Stimulated activated CD8-positive, alpha-beta memory T cell treated with anti-CD3 and anti-CD28 coated beads, Interleukin-12 subunit alpha, Interleukin-12 subunit beta, amount 100 ng/mL, for 4 hours (primary cell): ENCODE data around the gene ACSM3.
"Not testable (repeated sequence)": the region's sequence is repeated elsewhere in the genome, so short reads cannot be mapped to it uniquely, and the experiment has no call there.

Source experiments
- DNase-seq: peaks from one replicate; pipeline ENCODE4 v3.0.0-alpha.2; 2020; ENCODE audit warnings: low read depth

ACSM3 gene

DNA sequence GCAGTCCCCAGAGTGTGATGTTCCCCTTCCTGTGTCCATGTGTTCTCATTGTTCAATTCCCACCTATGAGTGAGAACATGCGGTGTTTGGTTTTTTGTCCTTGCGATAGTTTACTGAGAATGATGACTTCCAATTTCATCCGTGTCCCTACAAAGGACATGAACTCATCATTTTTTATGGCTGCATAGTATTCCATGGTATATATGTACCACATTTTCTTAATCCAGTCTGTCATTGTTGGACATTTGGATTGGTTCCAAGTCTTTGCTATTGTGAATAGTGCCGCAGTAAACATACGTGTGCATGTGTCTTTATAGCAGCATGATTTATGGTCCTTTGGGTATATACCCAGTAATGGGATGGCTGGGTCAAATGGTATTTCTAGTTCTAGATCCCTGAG lies 8.0 kb upstream of the ACSM3 start:
- not testable (repeated sequence) for DNase-seq

DNA sequence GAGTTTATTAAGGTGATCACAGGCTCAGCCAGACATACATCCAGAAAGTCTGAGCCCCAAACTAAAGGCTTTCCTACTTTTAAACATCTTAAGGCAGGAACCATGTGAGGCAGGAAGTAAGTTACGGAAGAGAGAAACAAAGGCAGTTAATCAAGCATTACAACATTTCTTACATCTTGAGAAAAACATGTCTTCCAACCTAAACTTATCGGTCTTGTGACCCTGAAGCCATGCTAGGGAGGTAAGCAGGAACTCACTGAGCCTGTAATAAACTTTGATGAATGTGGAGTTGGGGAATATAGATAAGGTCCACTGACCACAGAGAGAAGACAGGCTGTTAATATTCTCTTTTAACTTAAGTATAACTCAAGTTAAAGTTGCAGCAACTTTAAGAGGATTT lies 3.5 kb upstream of the ACSM3 start:
- no peak for DNase-seq

DNA sequence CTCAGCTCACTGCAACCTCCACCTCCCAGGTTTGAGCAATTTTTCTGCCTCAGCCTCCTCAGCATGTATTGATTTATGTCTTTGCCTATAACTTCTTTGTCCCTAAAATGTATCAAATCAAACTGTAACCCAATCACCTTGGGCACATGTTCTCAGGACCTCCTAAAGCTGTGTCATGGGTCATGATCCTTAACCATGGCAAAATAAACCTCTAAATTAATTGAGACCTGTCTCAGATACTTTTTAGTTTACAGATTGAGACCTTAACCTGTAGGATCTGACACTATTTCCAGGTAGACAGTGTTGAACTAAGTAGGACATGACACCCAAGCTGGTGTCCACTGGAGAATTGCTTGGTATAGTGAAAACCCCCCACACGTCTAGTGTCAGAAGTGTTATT lies 2.6 kb upstream of the ACSM3 start:
- DNase-seq: no peak

DNA sequence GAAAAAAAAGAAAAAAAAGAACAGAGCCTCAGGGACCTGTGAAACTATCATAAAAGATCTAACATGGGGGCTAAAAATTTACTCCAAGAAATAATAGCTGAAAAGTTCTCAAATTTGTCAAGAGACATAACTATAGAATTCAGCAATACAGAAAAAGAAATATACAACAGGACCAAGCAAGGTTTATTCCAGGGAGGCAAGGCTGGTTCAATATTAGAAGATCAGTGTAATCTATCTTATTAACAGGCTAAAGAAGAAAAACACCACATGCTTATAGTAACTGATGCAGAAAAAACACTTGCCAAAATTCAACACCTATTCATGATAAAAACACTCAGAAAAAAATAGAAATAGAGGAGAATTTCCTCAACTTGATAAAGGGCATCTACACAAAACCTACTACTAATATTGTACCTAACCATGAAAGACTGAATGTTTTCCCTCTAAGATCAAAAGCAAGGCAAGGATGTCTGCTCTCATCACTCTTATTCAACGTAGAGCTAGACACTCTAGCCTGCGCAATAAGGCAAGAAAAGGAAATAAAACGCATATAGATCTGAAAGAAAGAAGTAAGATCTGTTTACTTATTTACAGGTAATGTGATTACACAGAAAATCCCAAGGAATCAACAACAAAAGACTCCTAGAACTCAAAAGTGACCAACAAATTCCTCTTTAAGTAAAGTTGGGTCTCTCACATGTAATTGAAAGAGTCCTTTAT lies 1.2 kb upstream of the ACSM3 start:
- DNase-seq: no peak

DNA sequence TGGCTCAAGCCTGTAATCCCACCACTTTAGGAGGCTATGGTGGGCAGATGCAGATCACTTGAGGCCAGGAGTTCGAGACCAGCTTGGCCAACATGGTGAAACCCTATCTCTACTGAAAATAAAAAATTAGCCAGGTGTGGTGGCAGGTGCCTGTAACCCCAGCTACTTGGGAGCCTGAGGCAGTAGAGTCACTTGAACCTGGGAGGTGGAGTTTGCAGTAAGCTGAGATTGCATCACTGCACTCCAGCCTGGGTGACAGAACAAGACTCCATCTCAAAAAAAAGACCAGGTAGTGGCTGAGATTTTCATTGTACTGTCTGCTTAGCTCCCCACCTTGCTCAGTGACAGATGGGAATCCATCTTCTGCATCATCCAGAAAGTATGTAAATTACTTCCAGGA lies 634 bp downstream of the ACSM3 start:
- DNase-seq: not testable (repeated sequence)

DNA sequence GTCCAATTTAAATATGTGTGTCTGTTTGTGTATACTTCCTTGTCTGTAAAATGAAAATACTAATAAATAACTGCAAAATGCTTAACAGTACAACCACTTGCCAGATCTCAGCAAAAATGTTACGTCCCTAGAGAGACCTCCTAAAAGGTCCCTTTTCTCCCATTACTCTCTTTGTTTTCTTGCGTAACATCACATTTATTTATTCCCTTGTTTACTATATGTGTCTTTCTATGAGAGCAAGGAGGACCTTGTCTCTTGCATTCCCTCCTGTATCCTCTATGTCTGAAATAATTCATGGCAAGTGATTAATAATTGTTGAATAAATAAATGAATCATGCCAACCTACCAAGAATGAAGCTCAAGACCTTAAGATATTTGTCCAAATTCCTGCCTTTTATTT lies 1.9 kb downstream of the ACSM3 start:
- no peak for DNase-seq

DNA sequence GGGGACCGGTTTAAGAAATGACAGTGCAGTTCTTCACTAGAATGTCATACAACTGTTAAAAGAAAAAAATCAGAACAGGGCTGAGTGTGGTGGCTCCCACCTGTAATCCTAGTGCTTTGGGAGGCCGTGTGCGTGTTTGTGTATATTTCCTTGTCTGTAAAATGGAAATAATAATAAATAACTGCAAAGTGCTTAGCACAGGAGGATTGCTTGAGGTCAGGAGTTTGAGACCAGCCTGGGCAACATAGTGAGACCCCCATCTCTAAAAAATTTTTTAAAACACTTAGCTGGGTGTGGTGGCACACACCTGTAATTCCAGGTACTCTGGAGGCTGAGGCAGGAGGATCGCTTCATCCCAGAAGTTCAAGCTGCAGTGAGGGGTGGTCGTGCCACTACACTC lies 2.5 kb downstream of the ACSM3 start:
- DNase-seq: no peak

DNA sequence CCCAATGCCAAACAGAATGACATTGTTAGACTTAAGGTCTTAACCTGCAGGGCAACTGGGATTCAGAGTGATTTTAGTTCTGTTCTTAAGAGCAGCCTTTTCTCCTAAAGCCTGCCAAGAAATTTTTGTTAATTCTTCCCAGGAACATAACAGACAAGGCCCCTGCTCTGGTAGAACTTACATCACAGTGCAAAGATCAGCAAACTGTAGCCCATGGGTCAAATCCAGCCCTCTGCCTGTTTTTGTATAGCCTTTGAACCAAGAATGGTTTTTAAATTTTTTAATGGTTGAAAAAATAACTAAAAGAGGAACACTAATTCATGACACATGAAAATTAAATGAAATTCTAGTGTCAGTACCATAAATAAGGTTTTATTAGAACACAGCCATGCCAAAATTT lies 3.8 kb downstream of the ACSM3 start:
- DNase-seq: no peak

DNA sequence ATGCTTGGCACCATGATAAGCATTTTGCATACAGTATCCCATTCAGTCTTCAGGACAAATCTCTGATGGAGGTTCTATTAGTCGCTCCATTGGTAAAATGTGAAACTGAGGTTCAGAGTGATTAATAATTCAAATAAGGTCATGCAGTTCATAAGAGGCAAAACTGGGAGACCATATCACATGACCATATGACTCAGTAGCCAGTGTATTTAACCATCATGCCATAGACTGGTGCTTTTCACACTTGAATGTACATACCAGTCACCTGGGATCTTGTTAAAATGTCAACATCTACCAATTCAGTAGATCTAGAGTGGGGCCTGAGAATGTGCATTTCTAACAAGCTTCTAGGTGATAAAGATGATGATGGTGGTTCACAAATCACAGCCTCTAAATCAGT lies 4.3 kb downstream of the ACSM3 start:
- no peak for DNase-seq

DNA sequence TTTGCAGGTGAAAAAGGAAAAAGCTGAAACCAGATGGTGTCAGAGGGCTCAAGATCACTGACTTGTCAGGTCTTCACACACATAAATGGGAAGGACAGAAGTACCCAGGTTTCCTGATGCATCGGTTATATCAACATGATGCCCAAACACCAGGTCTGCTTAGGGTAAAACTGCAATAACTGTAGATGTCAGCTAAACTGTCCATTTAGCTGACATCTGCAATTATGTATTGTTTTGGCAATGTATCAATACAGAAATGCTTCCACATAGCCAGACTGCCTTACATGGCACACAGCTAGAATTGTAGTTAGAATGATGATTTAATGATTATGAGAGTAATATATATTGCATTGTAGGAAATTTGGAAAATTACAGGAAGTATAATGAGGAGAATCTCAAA lies 5.0 kb downstream of the ACSM3 start:
- DNase-seq: no peak

DNA sequence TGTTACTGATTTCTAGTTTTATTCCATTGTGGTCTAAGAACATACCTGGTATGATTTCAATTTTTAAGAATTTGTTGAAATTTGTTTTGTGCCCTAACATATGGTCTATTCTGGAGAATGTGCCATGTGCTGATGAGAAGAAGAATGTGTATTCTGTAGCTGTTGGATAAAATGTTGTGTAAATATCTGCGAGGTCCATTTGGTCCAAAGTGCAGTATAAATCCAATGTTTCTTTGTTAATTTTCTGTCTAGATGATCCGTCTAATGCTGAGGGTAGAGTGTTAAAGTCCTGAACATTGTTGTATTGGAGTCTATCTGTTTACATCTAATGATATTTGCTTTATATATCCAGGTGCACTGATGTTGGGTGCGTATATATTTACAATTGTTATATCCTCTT lies 9.9 kb downstream of the ACSM3 start:
- no peak for DNase-seq

DNA sequence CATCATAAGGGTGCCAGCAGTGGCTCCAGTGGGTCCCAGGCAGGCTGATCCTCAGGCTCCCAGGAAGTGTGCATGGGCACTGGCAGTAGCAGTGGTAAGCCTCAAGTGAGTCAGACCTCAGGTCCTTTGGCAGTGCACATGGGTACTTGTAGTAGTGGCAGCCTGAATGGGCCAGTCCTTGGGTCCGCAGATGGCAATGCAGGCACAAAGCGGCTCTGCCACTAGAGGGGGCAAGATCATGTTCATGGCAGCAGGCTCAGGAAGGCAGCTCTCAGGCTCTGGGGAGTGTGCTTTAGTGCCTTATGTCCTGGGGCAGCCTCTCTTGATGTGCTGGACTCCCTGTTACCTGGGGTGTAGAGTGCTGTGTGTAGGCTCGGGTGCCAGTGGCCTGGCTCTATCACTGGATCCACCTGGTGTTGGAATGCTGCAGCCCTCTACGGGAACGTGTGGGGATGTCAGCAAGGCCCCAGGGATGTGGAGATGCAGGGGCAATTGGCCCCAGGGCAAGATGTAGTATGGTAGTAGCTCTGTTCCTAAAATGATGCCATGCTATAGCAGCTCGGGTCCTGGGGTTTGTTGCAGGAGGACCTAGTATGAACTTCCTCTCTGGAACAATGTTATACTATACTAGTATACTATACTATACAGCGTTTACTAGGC lies 11.0 kb downstream of the ACSM3 start:
- no peak for DNase-seq

DNA sequence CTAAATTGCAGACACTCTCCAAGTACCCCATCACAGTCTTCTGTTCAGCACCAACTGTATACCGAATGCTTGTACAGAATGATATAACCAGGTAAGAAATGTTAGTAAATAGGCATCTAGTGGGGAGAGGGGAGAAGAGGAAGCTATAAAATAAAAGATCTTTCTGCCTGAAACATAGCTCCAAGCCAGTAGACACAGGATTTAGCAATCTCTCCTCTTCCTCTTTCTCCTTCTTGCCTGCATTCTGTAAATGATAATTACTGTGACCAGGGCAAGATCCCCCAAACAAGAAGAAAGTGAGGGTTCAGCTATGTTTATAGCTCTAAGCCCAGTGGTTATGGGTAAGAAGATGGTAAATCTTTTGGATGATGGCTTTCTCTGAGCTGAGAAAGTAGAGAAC lies 17.9 kb downstream of the ACSM3 start:
- DNase-seq: no peak

DNA sequence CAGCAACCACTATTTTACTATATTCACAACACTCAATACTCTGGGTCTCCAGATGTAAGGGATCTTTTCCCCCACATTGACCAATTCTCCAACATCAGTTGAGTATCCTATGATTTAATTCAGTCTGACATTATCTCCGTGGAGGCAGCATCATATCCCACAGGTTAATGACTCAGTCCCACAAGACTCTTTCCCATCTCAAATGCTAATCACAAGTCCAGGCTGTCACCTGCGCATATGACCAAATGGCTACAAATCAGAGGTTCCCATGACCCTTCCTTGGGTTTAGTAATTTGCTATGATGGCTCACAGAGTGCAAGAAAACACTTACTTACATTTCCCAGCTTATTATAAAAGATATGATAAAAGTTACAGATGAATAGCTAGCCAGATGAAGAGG lies 18.7 kb downstream of the ACSM3 start:
- DNase-seq: no peak

DNA sequence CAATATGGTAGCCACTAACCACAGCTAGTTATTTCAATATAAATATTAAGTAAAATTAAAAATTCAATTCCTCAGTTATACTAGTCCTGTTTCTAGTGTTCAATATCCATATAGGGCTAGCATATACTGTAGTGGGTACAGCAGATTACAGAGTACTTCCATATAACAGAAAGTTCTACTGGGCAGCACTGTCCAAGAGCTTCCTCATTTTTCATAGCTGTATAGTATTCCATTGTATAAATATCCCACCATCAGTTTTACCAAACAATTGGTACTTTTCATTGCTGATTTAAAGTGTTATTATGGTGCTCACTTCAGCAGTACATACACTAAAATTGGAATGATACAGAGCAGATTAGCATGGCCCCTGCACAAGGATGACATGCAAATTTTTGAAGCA lies 20.4 kb downstream of the ACSM3 start:
- DNase-seq: no peak

DNA sequence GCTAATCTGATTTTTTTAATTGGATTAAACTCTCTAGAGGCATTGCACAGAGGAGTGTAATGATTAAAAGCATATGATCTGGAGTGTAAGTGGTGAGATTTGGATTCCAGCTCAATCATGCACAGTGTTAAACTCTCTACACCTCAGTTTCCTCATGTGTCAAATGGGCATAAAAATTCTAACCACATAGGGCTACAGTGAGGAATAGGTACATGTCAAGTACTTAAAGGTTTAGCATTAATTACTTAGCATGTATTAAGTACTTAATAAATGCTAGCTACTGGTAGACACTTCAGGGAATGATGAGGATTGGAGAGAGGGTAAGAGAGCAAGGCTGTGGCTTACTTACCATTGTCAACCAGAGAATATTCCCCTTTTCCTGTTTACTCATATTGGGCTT lies 25.3 kb downstream of the ACSM3 start:
- DNase-seq: no peak

DNA sequence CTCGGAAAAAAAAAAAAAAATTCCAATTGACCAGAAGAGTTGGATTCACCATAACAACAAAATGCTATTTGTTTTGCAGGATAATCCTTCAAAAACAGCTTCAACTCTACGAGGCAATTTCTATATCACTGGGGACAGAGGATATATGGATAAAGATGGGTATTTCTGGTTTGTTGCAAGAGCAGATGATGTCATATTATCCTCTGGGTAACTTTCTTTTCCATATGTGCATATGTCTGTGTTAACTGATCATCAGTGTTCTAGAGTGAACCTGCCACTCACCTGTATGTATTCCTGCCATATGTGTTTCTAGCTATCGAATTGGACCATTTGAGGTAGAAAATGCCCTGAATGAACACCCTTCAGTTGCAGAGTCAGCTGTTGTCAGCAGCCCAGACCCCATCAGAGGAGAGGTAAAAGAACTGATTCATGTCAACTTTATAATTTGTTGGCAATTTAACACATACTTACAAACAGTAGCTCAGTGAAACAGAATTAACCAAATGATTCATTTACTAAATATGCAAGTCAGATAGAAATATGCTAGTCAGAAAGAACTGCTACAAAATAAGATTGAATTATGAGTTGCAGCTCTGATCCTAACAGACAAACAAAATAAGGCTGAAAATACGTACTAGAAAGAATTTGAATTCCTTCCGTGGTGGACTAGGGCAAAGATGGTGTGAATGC lies 28.3 kb downstream of the ACSM3 start:
- DNase-seq: no peak

DNA sequence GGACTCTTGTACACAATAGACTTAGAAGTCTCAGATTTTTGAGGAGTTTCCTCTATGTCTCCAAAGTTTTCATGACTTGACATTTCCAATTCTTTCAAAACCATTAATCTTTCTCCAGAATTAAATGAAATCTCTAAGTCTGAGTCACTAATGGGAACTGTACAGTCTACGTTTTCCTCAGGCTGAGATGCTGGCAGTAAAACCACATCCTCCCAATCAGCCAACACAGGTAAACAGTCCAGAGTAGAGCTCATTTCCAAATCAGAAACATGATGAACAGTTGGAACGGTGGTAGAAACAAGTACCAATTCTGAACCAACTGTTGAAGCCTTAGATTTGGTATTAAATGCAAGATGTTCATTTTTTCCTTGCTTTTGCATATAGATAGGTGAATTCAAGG lies 34.5 kb downstream of the ACSM3 start:
- no peak for DNase-seq

DNA sequence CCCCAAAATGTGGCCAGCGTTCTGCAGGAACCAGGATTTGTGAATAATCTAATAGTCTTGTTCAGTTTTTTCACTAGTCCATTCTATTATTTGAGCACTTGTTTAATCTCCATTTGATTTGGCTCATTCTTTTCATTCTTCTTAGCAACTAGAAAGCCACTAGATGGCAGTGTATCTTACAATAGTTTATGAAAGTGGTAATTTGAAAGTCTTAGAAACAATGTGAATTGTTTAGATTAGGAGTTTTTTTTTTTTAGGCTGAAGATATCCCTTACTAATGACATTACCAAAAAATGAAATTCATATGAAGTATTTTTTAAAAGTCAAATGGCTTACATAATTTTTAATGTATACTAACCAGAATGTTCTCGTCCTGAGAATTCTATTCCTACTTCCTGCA lies 35.8 kb downstream of the ACSM3 start:
- DNase-seq: no peak

DNA sequence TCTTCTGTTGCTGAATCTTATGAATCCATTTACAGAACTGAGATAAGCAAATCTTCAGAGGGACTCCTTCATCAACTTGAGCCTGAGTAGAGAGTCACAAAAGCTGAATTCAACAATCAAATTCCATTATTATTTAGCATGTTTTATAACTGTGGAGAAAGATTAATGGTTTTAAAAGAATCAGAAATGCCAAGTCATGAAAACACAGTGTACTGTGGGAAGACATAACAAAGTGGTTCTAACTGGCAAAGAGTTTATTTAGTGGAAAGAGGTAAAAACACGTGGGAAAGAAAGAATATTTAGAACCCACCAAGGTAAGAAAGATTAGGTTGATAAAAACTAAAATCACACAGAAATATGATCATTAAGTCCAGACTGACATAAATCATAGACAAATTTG lies 37.5 kb downstream of the ACSM3 start:
- no peak for DNase-seq

DNA sequence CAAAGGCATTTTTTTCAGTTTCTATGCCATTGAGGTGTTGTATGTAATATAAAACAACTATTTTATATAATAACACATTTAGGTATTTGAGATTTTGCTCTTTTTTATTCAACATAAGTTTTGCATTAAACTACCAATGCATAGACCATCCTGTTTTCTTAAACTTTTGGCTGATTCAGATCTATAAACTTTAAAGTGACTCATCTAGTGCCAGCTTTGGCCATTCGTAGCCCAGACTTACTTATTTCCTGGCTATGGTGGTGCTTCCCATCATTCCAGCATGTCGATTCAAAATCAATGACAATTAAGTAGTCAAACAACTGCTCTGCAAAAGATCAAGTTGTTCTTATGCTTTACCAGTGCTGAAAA lies 39.4 kb downstream of the ACSM3 start:
- no peak for DNase-seq

DNA sequence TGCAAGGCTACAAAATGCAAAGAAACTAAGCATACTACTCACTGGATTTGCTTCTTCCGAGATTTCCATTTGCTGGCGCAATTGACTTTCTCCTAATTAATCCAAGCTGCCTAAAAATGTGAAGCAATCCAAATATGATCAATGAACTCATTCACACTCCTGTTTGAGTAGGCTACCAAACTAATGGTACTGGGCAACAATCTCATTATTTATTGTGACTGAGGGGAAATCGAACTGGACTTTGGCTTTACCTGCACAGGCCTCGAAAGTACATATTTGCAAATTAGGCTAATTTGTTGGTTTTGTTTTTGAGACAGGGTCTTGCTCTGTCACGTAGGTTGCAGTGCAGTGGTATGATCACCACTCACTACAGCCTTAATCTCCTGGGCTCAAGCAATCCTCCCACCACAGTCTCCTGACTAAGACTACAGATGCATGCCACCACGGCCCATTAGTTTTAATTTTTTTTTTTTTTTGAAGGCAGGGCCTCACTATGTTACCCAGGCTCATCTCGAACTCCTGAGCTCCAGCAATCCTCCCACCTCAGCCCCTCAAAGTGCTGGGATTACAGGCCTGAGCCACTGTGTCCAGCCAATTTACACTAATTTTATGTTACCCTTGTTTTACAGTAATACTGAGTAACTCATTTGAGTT lies 39.9 kb downstream of the ACSM3 start:
- no peak for DNase-seq

DNA sequence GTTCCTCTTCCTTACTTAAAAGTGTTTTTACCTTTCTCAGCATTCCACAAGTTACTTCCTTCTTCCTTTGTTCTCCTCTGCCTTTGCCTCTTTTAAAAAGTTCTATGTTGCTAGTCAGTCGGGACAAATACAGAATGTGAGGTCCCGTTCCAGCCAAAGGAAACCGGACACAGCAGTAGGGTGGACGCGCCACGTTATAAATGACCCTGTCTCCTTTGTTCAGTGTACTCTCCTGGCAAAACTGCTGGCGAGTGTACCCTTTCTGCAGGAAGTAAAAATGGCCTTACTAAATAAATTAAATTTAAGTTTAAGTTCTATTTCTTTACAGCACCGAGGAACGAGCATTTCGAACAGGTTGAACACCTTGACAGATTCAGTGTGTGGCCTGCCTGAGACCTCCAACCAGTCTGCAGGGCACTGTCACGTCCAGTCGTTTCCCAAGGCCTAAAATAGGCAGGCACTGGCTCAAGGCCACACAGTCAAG lies 41.9 kb downstream of the ACSM3 start:
- DNase-seq: not testable (repeated sequence)
